Mesenchymal stem cell (in vitro differentiated cells and primary cell): Measurements from ENCODE around the gene TP53AIP1.
A peak's percentile ranks its signal among the peaks of the same experiment; 100 is the strongest.

Experiments used
- DNase-seq: peaks from one replicate; pipeline ENCODE4 v3.0.0-alpha.2; 2013
- H2AFZ ChIP-seq: one replicate; pipeline ENCODE4 v1.6.1; 2013; ENCODE audit warnings: low read depth, mild to moderate bottlenecking, control low read depth, inconsistent platforms, low read length, moderate library complexity
- H2AK5ac ChIP-seq: 2 replicates; pipeline ENCODE4 v1.6.1; 2013; ENCODE audit warnings: low read length, moderate library complexity, mild to moderate bottlenecking, inconsistent platforms; ENCODE audit not compliant: severe bottlenecking
- H2BK120ac ChIP-seq: one replicate; pipeline ENCODE4 v1.6.1; 2013; ENCODE audit warnings: low read depth, mild to moderate bottlenecking, inconsistent platforms, low read length, moderate library complexity
- H2BK12ac ChIP-seq, 2 experiments: one replicate each; pipeline ENCODE4 v1.6.1; 2013; ENCODE audit warnings: inconsistent platforms in 2 of 2, low read length in 2 of 2, mild to moderate bottlenecking in 2 of 2, moderate library complexity in 2 of 2, control low read depth in 1 of 2
- H2BK15ac ChIP-seq: one replicate; pipeline ENCODE4 v1.6.1; 2013; ENCODE audit warnings: mild to moderate bottlenecking, low read depth, inconsistent platforms; ENCODE audit not compliant: poor library complexity, severe bottlenecking
- H2BK5ac ChIP-seq: 2 replicates; pipeline ENCODE4 v1.6.1; 2013; ENCODE audit warnings: low read depth, mild to moderate bottlenecking, low read length, control low read depth, inconsistent platforms; ENCODE audit not compliant: poor library complexity, severe bottlenecking
- H3K14ac ChIP-seq, 2 experiments: one replicate each; pipeline ENCODE4 v1.6.1; 2013; ENCODE audit warnings: inconsistent platforms in 2 of 2, low read length in 2 of 2, control low read depth in 1 of 2, mild to moderate bottlenecking in 1 of 2, moderate library complexity in 1 of 2
- H3K18ac ChIP-seq, 2 experiments: one replicate each; pipeline ENCODE4 v1.6.1; 2013; ENCODE audit warnings: inconsistent platforms in 2 of 2, low read length in 2 of 2, control low read depth in 1 of 2, low read depth in 1 of 2, mild to moderate bottlenecking in 1 of 2
- H3K23ac ChIP-seq, 2 experiments: one replicate each; pipeline ENCODE4 v1.6.1; 2013; ENCODE audit warnings: inconsistent platforms in 2 of 2, low read length in 2 of 2, mild to moderate bottlenecking in 2 of 2, moderate library complexity in 2 of 2, control low read depth in 1 of 2
- H3K27ac ChIP-seq: 2 replicates; pipeline ENCODE4 v1.5.1; 2013; ENCODE audit warnings: mild to moderate bottlenecking, moderate library complexity, low read length, control low read depth, inconsistent platforms; ENCODE audit not compliant: poor library complexity, severe bottlenecking
- H3K27me3 ChIP-seq, 2 experiments: 2 replicates each; pipeline versions ENCODE4 v1.6.1 to v1.7.0; 2013; ENCODE audit warnings: low read length in 2 of 2, mild to moderate bottlenecking in 2 of 2, moderate library complexity in 2 of 2, control low read depth in 1 of 2, inconsistent platforms in 1 of 2; ENCODE audit not compliant: control insufficient read depth in 1 of 2, insufficient read depth in 1 of 2
- H3K36me3 ChIP-seq, 2 experiments: 2 replicates each; pipeline versions ENCODE4 v1.6.1 to v1.7.0; 2013; ENCODE audit warnings: low read length in 2 of 2, control low read depth in 1 of 2, inconsistent platforms in 1 of 2, low read depth in 1 of 2, mild to moderate bottlenecking in 1 of 2; ENCODE audit not compliant: insufficient read depth in 2 of 2, control insufficient read depth in 1 of 2
- H3K4ac ChIP-seq, 2 experiments: one replicate each; pipeline ENCODE4 v1.6.1; 2013; ENCODE audit warnings: inconsistent platforms in 2 of 2, low read length in 2 of 2, mild to moderate bottlenecking in 2 of 2, moderate library complexity in 2 of 2, control low read depth in 1 of 2, low read depth in 1 of 2
- H3K4me1 ChIP-seq: 2 replicates; pipeline ENCODE4 v1.6.1; 2013; ENCODE audit warnings: low read depth, low read length, control low read depth; ENCODE audit not compliant: control insufficient read depth, insufficient read depth
- H3K4me2 ChIP-seq: 2 replicates; pipeline ENCODE4 v1.6.1; 2013; ENCODE audit warnings: low read length, mild to moderate bottlenecking, inconsistent platforms; ENCODE audit not compliant: poor library complexity, severe bottlenecking
- H3K4me3 ChIP-seq, 2 experiments: 2 replicates each; pipeline versions ENCODE4 v1.5.1 to v1.7.0; 2013; ENCODE audit warnings: low read length in 2 of 2, mild to moderate bottlenecking in 2 of 2, control low read depth in 1 of 2, low read depth in 1 of 2; ENCODE audit not compliant: insufficient read depth in 1 of 2
- H3K79me1 ChIP-seq: replicated peaks from 2 replicates; pipeline ENCODE4 v1.6.1; 2013; ENCODE audit warnings: mild to moderate bottlenecking, control low read depth, low read length, inconsistent platforms; ENCODE audit not compliant: poor library complexity, severe bottlenecking
- H3K9ac ChIP-seq: 2 replicates; pipeline ENCODE4 v1.7.0; 2013; ENCODE audit warnings: mild to moderate bottlenecking, low read length, moderate library complexity
- H3K9me3 ChIP-seq: 2 replicates; pipeline ENCODE4 v1.7.0; 2013; ENCODE audit warnings: mild to moderate bottlenecking, low read length; ENCODE audit not compliant: control insufficient read depth
- H4K8ac ChIP-seq: one replicate; pipeline ENCODE4 v1.6.1; 2013; ENCODE audit warnings: inconsistent platforms, mild to moderate bottlenecking, low read length, moderate library complexity
- H4K91ac ChIP-seq: one replicate; pipeline ENCODE4 v1.6.1; 2013; ENCODE audit warnings: mild to moderate bottlenecking, low read length, inconsistent platforms
- whole genome bisulfite sequencing: methylation state at CpG from one replicate; pipeline ENCODE4 v1.1.7; 2013; ENCODE audit warnings: mixed read lengths; 5-methylcytosine and 5-hydroxymethylcytosine counted together

TP53AIP1 gene

DNA sequence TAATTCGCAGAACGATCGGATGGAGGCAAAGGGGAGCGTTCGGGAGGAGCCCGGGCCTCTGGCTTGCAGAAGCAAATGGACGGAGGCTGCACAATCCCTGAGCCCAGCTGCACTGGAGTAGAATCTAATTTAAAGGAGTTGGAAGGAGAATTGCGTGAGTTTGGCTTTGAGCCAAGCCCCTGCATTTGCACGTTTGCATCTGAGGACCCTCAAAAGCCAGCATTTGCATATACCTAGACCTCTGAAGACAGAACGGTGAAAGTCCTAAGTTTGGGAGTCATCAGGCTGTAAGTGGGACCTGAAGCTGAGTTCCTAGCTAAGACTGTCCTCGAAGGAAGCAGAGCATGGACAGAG, 15.6 kb downstream of the TP53AIP1 start:
- Histone ChIP-seq H2AFZ (no peak overlapping the region), H3K18ac (no peak overlapping the region), H3K36me3 (no peaks in the 10 kb centered on the region), H4K91ac (no peak overlapping the region), H3K14ac (no peak overlapping the region), H3K79me1 (no peaks in the 10 kb centered on the region), H3K27me3 (peaks cover 50 to 66% of the 10 kb centered on the region in 2 experiments), H2BK5ac (no peak overlapping the region), H3K9ac (no peak overlapping the region), H4K8ac (no peak overlapping the region), H3K23ac (no peak overlapping the region), H2BK15ac (no peak overlapping the region), H3K4ac (no peak overlapping the region), H2AK5ac (no peak overlapping the region), H2BK120ac (no peak overlapping the region), H3K4me2 (no peak overlapping the region), H3K9me3 (no peaks in the 10 kb centered on the region), H3K4me3 (no peak overlapping the region), H2BK12ac (no peak overlapping the region), H3K4me1 (peaks cover 4% of the 10 kb centered on the region), H3K27ac (no peak overlapping the region)
- DNase-seq = no peak
- 86% methylated on average over 10 of the region's 11 CpGs for WGBS

DNA sequence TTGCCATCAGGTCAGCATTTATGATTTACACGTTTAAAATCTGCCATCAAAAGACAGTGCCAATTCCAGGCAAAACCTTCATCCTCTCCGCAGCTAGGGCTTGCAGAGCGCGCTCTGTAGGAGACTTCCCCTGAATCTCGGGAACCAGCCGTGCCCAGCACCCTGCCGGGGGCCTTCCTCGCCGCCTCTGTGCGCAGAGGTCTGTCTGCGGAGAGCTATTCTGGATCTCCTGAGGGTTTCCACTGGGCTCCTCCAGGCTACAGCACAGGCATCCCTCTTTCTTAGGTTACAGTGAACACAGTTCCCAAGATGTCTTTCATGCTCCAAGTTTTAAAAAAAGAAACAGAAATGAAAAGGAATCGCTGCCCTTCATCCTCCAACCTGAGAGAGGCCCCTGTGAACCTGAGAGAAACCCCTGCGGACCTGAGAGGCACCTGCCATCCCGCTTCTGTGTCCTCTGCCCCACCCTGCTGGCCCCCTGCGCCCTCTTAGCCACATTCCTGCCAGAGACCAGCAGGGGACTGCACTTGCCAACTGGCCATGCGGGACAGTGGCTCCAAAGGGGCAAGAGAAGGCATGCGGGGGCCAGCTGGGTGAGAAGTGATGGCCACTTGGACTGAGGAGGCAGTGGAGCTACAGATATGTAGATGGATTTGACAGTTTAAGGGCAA, 16.1 kb downstream of the TP53AIP1 start:
- Histone ChIP-seq H4K91ac (no peak overlapping the region), H3K79me1 (no peaks in the 10 kb centered on the region), H3K18ac (no peak overlapping the region), H3K4me2 (no peak overlapping the region), H3K4ac (no peak overlapping the region), H2BK5ac (no peak overlapping the region), H3K14ac (no peak overlapping the region), H2BK15ac (no peak overlapping the region), H3K4me3 (no peak overlapping the region), H3K36me3 (no peaks in the 10 kb centered on the region), H3K4me1 (peaks cover 4% of the 10 kb centered on the region), H3K9ac (no peak overlapping the region), H2AK5ac (no peak overlapping the region), H2BK12ac (no peak overlapping the region), H2AFZ (no peak overlapping the region), H2BK120ac (no peak overlapping the region), H3K27ac (no peak overlapping the region), H4K8ac (no peak overlapping the region), H3K27me3 (peaks cover 49 to 69% of the 10 kb centered on the region in 2 experiments), H3K23ac (no peak overlapping the region), H3K9me3 (no peaks in the 10 kb centered on the region)
- WGBS = 59% methylated on average over 17 of the region's 17 CpGs
- DNase-seq = no peak

DNA sequence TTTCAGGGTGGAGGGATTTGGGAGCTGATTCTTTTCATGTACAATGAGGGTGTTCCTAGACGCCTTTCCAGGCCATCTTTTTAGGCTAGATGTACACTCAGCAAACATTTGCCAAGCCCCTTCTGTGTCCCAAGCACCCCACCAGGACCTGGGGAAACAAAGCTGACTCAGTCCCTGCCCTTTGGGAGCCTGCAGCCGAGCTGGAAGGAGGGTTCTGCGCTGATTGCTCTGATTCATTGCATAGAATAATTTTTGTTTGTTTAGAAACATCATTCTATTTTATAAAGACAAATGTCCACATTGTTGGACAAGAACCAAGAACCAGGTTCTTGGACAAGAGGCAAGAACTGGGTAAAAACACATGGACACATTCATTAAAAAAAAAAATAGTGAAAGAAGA, 16.7 kb downstream of the TP53AIP1 start:
- Histone ChIP-seq H3K9me3 (no peaks in the 10 kb centered on the region), H3K4me2 (no peak overlapping the region), H2BK15ac (no peak overlapping the region), H2AFZ (no peak overlapping the region), H4K8ac (no peak overlapping the region), H3K14ac (no peak overlapping the region), H2BK120ac (no peak overlapping the region), H2AK5ac (no peak overlapping the region), H3K4me3 (no peak overlapping the region), H2BK12ac (no peak overlapping the region), H3K27me3 (peaks cover 52 to 75% of the 10 kb centered on the region in 2 experiments), H3K4ac (no peak overlapping the region), H3K79me1 (no peaks in the 10 kb centered on the region), H3K4me1 (peaks cover 4% of the 10 kb centered on the region), H4K91ac (no peak overlapping the region), H3K36me3 (no peaks in the 10 kb centered on the region), H3K23ac (no peak overlapping the region), H3K9ac (no peak overlapping the region), H2BK5ac (no peak overlapping the region), H3K27ac (no peak overlapping the region), H3K18ac (no peak overlapping the region)
- 90% methylated on average over 1 of the region's 3 CpGs for WGBS
- DNase-seq = no peak

DNA sequence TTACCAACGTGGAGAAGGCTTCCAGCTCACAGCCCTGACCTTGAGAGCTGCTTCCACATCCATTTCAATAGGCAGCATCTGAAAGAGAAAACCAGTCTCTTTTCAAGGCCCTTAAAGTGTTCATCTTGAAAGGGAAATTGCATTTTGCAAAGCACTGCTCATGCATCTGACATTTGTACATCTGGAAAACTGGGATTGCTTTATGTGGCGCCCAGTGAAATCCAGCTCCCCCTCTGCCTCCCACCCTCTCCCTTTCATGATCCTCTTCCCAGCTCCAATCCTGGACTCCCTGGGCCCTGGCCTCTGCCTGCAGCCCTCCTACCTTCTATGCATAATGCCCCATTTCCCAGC, 17.4 kb downstream of the TP53AIP1 start:
- H2BK12ac ChIP-seq = no peak overlapping the region
- WGBS = 54% methylated on average over 2 of the region's 2 CpGs

More for the DNA sequence above, 17.4 kb downstream of the TP53AIP1 start:
- Histone ChIP-seq H3K4ac (no peak overlapping the region), H3K36me3 (no peaks in the 10 kb centered on the region), H3K4me3 (no peak overlapping the region), H3K9me3 (no peaks in the 10 kb centered on the region), H4K8ac (no peak overlapping the region), H2AK5ac (no peak overlapping the region), H3K23ac (no peak overlapping the region), H2BK5ac (no peak overlapping the region), H3K27me3 (peaks cover 60 to 80% of the 10 kb centered on the region in 2 experiments), H3K4me2 (no peak overlapping the region), H3K4me1 (peaks cover 4% of the 10 kb centered on the region), H4K91ac (no peak overlapping the region), H2AFZ (no peak overlapping the region), H3K18ac (no peak overlapping the region), H3K9ac (no peak overlapping the region), H3K14ac (peak overlapping the region in 1 of 2 experiments; percentile 58), H3K79me1 (no peaks in the 10 kb centered on the region), H3K27ac (no peak overlapping the region), H2BK120ac (no peak overlapping the region), H2BK15ac (no peak overlapping the region)
- DNase-seq = no peak
